ENCODE data around the gene PTPRN2.

PTPRN2 gene

DNA sequence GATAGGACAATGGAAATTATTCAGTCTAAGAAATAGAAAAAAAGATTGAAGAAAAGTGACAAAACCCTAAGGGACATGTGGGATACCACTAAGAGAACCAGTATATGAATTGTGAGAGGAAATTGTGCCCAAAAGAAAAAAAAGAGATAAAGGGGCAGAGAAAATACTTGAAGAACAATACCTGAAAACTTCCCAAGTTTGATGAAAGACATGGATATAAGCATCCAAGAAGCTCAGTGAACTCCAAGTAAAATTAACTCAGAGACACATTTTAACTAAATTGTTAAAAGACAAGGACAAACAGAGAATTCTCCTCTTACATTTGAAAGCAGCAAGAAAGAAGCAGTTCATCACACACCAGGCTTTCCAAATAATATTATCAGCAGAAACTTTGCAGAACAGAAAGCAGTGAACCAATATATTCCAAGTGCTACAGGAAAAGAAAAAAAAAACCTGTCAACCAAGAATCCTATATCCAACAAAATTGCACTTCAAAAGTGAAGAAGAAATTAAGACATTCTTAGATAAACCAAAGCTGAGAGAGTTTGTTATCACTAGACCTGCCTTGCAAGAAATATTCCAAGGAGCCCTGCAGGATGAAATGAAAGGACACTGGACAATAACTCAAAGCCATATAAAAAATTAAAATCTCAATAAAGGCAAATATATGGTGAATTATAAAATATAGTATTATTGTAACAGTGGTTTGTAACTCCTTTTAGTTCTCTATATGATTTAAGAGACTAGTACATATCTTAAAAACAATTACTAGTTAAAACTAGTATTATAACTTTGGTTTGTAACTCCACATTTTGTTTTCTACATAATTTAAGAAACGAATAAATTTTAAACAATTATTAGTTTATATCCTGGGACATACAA lies 470.0 kb downstream of the PTPRN2 start:
- DNase-seq (ENCODE audit: low read depth in 2 of 2): no peak

DNA sequence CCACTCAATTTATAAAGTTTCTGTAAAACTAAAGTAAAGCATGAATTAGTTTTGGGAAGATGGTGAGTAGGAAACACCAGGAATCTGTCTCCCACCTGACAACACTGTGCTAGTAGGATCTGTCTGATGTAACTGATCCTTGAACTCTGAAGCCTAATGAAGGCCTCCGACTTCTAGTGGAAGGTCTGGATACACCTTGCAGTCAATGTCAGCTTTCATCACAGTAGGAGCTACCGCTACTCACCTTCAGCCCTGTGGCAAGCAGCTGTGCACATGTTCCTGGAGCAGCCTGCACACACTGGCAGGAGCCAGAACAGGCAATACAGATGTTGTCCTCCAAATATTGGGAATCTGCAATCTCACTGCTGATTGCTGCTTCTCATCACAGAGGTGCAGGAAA lies 471.4 kb downstream of the PTPRN2 start:
- DNase-seq (ENCODE audit: low read depth in 2 of 2): no peak

- DNase-seq (ENCODE audit: low read depth in 2 of 2): no peak
These were observed 473.4 kb downstream of the PTPRN2 start for GRCh38 chr7:158114056-158114850.

GRCh38 chr7:158113321-158114025 lies 474.1 kb downstream of the PTPRN2 start:
- DNase-seq (ENCODE audit: low read depth in 2 of 2): no peak

DNA sequence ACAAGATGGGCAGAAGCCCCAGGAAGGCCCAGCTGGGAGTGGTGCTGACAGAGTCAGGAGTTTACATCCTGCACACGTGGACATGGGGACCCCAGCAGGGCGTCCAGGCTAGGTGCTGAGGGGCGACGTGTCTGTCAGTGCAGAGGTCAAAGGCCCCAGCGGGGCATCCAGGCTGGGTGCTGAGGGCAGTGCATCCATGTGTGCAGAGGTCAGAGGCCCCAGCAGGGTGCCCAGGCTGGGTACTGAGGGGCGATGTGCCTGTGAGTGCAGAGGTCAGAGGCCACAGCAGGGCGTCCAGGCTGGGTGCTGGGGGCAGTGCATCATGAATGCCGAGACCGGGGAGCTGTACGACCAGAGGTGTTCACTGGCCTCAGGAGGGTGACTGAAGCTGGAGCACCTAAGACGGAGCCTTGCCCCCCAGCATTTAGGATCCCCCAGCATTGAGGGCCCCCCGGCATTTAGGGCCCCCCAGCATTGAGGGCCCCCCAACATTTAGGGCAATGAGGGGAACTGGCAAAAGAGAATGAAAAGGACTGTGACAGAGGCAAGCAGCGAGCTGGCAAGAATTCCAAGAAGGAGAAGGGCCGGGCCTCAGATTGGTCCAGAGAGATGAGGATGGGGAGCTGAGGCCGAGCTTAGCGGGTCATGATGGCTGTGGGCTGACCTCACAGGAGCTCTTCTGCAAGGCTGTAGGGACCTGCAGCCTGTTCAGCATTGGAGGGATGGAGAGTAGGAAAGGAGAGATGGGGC lies 474.9 kb downstream of the PTPRN2 start:
- DNase-seq (ENCODE audit: low read depth in 2 of 2): no peak

- no peak for DNase-seq (ENCODE audit: low read depth in 2 of 2)
These were observed 475.6 kb downstream of the PTPRN2 start for GRCh38 chr7:158111906-158112570.

- DNase-seq (ENCODE audit: low read depth in 2 of 2): no peak
These were observed 476.4 kb downstream of the PTPRN2 start for GRCh38 chr7:158111049-158111751.

GRCh38 chr7:158110661-158111048 lies 477.0 kb downstream of the PTPRN2 start:
- DNase-seq (ENCODE audit: low read depth in 2 of 2): no peak

DNA sequence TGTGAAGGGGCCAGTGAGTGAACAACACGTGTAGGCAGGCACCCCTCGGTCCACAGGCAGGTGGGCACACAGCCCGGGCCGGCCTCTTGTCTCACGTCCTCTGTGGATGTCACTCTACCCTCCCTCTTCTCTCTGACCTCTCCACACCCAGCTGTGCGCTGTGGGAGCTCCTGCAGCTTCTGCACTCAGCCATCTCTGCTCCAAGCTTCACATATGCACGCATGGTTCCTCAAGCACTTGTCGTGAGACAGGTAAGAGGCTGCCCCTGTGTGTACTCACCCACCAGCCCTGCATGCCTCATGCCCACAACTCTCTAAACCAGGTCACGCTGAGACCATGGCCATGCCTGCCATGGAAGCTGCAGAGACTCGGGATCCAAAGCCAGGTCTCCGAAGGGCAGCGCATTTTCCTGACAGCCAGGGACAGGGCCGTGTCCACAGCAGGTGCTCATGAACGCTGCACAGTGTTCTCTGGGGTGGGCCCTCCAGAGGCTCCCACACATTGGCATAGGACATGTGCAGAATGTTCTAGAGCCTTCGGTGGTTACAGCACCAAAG lies 477.5 kb downstream of the PTPRN2 start:
- no peak for DNase-seq (ENCODE audit: low read depth in 2 of 2)

DNA sequence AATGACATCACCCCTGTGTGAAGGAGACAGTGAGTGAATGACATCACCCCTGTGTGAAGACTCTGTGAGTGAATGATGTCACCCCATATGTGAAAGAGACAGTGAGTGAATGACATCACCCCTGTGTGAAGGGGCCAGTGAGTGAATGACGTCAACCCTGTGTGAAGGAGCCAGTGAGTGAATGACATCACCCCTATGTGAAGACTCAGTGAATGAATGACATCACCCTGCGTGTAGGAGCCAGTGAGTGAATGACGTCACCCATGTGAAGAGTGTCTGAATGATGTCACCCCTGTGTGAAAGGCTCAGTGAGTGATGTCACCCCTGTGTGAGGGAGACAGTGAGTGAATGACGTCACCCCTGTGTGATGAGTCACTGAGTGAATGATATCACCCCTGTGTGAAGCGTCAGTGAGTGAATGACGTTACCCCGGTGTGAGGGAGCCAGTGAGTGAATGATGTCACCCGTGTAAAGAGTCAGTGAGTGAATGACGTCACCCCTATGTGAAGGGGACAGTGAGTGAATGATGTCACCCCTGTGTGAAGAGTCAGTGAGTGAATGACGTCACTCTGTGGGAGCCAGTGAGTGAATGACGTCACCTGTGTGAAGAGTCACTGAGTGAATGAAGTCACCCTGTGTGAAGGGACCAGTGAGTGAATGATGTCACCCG lies 478.1 kb downstream of the PTPRN2 start:
- DNase-seq (ENCODE audit: low read depth in 2 of 2): no peak

DNA sequence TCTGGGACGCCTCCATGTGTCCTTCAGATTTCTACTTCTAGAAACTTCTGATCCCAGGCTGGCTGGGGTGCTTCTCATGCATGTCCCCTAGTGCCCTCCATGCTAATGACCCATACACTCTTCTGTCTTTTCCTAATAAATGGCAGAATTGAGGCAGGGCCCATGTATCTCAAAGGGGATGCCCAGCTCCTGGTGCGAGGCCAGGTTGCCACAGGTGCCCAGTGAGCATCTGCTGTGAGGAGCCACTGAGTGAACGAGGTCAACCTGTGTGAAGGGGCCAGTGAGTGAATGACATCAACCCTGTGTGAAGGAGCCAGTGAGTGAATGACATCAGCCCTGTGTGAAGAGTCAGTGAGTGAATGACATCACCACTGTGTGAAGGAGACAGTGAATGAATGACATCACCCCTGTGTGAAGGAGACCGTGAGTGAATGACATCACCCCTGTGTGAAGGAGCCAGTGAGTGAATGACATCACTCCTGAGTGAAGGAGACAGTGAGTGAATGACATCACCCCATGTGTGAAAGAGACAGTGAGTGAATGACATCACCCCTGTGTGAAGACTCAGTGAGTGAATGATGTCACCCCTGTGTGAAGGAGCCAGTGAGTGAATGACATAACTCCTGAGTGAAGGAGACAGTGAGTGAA lies 478.9 kb downstream of the PTPRN2 start:
- DNase-seq (ENCODE audit: low read depth in 2 of 2): no peak

- DNase-seq (ENCODE audit: low read depth in 2 of 2): no peak
These were observed 479.8 kb downstream of the PTPRN2 start for GRCh38 chr7:158107806-158108205.

DNA sequence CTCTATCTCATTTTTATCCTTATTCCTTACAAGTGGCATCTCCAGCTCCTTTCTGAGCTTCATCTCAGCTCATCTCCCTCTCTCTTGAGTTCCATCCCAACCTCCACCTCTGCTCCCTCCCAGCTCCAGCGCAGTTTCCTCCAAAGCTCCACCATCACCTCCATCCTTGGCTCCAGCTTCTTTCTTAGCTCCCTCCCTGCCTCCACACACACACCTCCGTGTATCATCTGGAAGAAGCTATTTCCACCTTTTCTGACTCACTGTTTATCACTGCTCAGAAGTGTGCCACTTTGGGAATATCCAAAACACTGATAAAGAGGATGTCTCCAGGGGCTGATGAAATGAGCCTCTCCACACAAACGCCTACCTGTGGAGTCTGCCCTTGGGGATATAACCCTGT lies 481.4 kb downstream of the PTPRN2 start:
- DNase-seq (ENCODE audit: low read depth in 2 of 2): no peak

- no peak for DNase-seq (ENCODE audit: low read depth in 2 of 2)
These were observed 484.2 kb downstream of the PTPRN2 start for GRCh38 chr7:158103378-158103777.

DNA sequence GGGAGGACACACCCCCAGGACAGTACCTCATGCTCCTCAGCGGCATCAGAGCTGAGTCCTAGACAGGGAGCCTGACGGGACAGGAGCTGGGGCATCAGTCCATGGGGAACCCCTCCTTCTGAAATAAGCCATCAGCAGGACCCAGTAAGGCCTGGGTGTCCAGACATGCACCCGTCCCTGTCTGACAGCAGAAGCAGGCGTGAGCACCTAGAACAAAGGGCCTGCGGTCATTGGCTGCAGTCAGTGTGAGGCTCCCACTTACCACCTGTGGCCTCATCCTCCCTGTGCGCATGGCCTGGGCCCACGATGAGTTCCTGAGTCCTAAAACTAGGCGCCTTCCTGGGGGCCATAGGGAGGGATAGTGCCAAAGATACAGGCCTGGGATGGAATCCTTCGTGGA lies 484.7 kb downstream of the PTPRN2 start:
- no peak for DNase-seq (ENCODE audit: low read depth in 2 of 2)

DNA sequence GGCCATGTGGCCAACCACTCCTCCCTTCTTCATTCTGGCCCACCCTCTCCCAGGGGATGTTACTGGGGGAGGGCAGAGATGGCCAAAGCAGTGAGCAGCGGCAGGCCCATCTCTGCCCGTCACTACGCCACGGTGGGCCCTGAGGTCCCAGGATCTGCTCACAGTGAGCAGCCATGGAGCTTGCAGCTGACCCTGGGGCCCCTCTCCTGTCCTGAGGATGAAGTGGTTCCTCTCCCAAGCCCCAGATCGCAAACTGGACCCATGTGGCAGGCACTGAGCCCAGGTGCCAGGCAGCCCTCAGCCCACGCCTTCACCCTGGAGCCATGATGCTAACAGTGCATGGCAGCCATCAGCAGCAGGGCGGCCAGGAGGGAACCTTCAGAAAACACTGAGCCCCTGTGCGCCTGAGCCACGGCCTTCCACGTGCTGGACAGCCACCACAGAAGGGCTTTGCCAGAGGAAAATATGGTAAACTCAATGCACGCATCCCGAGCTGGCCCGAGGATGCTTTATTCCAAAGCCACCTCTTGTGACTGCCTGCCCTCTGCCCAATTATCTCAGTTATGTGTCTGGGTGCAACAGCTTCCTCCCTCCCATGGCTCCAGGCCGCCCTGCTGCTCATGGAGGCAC lies 485.7 kb downstream of the PTPRN2 start:
- no peak for DNase-seq (ENCODE audit: low read depth in 2 of 2)

GRCh38 chr7:158098125-158099030 lies 489.2 kb downstream of the PTPRN2 start:
- DNase-seq (ENCODE audit: low read depth in 2 of 2): no peak
